HuH-7.5 (cell line): Measurements from ENCODE around the gene TLE1.

ENCODE experiments used
- DNase-seq: peaks from one replicate; pipeline ENCODE4 v3.0.0; 2011; ENCODE audit warnings: low spot score

The TLE1 gene

GRCh38 chr9:81686614-81687520, 2.5 kb downstream of the TLE1 start:
- DNase-seq = peak; percentile 95

- peak; percentile 31 for DNase-seq
Observed at GRCh38 chr9:81685763-81686613, 3.4 kb downstream of the TLE1 start.

- DNase-seq = no peak
Observed at GRCh38 chr9:81684635-81685034, 4.7 kb downstream of the TLE1 start.

- DNase-seq = no peak
Observed at GRCh38 chr9:81683704-81684103, 5.6 kb downstream of the TLE1 start.

- no peak for DNase-seq
Observed at GRCh38 chr9:81683238-81683637, 6.1 kb downstream of the TLE1 start.

GRCh38 chr9:81682797-81683196, 6.5 kb downstream of the TLE1 start:
- DNase-seq = no peak

GRCh38 chr9:81682177-81682576, 7.2 kb downstream of the TLE1 start:
- no peak for DNase-seq

GRCh38 chr9:81680506-81680905, 8.8 kb downstream of the TLE1 start:
- DNase-seq = no peak

GRCh38 chr9:81680006-81680405, 9.3 kb downstream of the TLE1 start:
- no peak for DNase-seq

GRCh38 chr9:81678088-81678487, 11.3 kb downstream of the TLE1 start:
- no peak for DNase-seq

- no peak for DNase-seq
Observed at GRCh38 chr9:81676395-81676794, 13.0 kb downstream of the TLE1 start.

- no peak for DNase-seq
Observed at GRCh38 chr9:81673310-81673709, 16.0 kb downstream of the TLE1 start.

- DNase-seq = no peak
Observed at GRCh38 chr9:81671880-81672280, 17.5 kb downstream of the TLE1 start.

- DNase-seq = no peak
Observed at GRCh38 chr9:81669866-81670265, 19.5 kb downstream of the TLE1 start.

- no peak for DNase-seq
Observed at GRCh38 chr9:81669041-81669651, 20.2 kb downstream of the TLE1 start.

GRCh38 chr9:81666123-81666522, 23.2 kb downstream of the TLE1 start:
- DNase-seq = no peak

GRCh38 chr9:81665322-81665871, 23.9 kb downstream of the TLE1 start:
- no peak for DNase-seq

GRCh38 chr9:81664638-81665222, 24.6 kb downstream of the TLE1 start:
- DNase-seq = no peak

- no peak for DNase-seq
Observed at GRCh38 chr9:81661339-81661738, 28.0 kb downstream of the TLE1 start.

- DNase-seq = peak; percentile 31
Observed at GRCh38 chr9:81656871-81657337, 32.4 kb downstream of the TLE1 start.

- no peak for DNase-seq
Observed at GRCh38 chr9:81656004-81656403, 33.3 kb downstream of the TLE1 start.

GRCh38 chr9:81653240-81653639, 36.1 kb downstream of the TLE1 start:
- no peak for DNase-seq
